Measurements from ENCODE around the gene APOB.

GRCh38 chr2:21022792-21023367, 21.0 kb downstream of the APOB start:
- TF ChIP-seq POLR2A (IDR thresholded peaks at IDR 0.05) (no peak), CTCF (IDR thresholded peaks at IDR 0.05) (no peak)
